ENCODE results near the gene PIAS1.

DNA sequence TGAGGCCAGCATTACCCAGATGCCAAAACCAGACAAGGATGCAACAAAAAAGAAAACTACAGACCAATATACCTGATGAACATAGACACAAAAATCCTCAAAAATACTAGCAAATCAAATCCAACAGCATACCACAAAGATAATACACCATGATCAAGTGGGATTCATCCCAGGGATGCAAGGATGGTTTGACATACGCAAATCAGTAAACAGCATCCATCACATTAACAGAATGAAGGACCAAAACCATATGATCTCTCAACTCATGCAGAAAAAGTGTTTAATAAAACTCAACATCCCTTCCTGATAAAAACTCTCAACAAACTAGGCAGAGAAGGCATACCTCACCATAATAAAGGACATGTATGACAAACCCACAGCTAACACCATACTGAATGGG lies 14.0 kb upstream of the PIAS1 start:
- TF ChIP-seq, protein P1, sequence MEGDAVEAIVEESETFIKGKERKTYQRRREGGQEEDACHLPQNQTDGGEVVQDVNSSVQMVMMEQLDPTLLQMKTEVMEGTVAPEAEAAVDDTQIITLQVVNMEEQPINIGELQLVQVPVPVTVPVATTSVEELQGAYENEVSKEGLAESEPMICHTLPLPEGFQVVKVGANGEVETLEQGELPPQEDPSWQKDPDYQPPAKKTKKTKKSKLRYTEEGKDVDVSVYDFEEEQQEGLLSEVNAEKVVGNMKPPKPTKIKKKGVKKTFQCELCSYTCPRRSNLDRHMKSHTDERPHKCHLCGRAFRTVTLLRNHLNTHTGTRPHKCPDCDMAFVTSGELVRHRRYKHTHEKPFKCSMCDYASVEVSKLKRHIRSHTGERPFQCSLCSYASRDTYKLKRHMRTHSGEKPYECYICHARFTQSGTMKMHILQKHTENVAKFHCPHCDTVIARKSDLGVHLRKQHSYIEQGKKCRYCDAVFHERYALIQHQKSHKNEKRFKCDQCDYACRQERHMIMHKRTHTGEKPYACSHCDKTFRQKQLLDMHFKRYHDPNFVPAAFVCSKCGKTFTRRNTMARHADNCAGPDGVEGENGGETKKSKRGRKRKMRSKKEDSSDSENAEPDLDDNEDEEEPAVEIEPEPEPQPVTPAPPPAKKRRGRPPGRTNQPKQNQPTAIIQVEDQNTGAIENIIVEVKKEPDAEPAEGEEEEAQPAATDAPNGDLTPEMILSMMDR (IDR thresholded peaks at IDR 0.05), result no peak
- TF ChIP-seq, protein P2, sequence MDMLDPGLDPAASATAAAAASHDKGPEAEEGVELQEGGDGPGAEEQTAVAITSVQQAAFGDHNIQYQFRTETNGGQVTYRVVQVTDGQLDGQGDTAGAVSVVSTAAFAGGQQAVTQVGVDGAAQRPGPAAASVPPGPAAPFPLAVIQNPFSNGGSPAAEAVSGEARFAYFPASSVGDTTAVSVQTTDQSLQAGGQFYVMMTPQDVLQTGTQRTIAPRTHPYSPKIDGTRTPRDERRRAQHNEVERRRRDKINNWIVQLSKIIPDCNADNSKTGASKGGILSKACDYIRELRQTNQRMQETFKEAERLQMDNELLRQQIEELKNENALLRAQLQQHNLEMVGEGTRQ (CRISPR knock-in tag; IDR thresholded peaks at IDR 0.05), result no peak
- TF ChIP-seq, protein P3, sequence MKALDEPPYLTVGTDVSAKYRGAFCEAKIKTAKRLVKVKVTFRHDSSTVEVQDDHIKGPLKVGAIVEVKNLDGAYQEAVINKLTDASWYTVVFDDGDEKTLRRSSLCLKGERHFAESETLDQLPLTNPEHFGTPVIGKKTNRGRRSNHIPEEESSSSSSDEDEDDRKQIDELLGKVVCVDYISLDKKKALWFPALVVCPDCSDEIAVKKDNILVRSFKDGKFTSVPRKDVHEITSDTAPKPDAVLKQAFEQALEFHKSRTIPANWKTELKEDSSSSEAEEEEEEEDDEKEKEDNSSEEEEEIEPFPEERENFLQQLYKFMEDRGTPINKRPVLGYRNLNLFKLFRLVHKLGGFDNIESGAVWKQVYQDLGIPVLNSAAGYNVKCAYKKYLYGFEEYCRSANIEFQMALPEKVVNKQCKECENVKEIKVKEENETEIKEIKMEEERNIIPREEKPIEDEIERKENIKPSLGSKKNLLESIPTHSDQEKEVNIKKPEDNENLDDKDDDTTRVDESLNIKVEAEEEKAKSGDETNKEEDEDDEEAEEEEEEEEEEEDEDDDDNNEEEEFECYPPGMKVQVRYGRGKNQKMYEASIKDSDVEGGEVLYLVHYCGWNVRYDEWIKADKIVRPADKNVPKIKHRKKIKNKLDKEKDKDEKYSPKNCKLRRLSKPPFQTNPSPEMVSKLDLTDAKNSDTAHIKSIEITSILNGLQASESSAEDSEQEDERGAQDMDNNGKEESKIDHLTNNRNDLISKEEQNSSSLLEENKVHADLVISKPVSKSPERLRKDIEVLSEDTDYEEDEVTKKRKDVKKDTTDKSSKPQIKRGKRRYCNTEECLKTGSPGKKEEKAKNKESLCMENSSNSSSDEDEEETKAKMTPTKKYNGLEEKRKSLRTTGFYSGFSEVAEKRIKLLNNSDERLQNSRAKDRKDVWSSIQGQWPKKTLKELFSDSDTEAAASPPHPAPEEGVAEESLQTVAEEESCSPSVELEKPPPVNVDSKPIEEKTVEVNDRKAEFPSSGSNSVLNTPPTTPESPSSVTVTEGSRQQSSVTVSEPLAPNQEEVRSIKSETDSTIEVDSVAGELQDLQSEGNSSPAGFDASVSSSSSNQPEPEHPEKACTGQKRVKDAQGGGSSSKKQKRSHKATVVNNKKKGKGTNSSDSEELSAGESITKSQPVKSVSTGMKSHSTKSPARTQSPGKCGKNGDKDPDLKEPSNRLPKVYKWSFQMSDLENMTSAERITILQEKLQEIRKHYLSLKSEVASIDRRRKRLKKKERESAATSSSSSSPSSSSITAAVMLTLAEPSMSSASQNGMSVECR (CRISPR knock-in tag; IDR thresholded peaks at IDR 0.05; ENCODE audit: borderline replicate concordance), result no peak
- TF ChIP-seq, protein P4, sequence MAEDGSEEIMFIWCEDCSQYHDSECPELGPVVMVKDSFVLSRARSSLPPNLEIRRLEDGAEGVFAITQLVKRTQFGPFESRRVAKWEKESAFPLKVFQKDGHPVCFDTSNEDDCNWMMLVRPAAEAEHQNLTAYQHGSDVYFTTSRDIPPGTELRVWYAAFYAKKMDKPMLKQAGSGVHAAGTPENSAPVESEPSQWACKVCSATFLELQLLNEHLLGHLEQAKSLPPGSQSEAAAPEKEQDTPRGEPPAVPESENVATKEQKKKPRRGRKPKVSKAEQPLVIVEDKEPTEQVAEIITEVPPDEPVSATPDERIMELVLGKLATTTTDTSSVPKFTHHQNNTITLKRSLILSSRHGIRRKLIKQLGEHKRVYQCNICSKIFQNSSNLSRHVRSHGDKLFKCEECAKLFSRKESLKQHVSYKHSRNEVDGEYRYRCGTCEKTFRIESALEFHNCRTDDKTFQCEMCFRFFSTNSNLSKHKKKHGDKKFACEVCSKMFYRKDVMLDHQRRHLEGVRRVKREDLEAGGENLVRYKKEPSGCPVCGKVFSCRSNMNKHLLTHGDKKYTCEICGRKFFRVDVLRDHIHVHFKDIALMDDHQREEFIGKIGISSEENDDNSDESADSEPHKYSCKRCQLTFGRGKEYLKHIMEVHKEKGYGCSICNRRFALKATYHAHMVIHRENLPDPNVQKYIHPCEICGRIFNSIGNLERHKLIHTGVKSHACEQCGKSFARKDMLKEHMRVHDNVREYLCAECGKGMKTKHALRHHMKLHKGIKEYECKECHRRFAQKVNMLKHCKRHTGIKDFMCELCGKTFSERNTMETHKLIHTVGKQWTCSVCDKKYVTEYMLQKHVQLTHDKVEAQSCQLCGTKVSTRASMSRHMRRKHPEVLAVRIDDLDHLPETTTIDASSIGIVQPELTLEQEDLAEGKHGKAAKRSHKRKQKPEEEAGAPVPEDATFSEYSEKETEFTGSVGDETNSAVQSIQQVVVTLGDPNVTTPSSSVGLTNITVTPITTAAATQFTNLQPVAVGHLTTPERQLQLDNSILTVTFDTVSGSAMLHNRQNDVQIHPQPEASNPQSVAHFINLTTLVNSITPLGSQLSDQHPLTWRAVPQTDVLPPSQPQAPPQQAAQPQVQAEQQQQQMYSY (CRISPR knock-in tag; IDR thresholded peaks at IDR 0.05), result no peak
- TF ChIP-seq TEAD1 (CRISPR knock-in tag; IDR thresholded peaks at IDR 0.05), result no peak
- TF ChIP-seq, protein P5, sequence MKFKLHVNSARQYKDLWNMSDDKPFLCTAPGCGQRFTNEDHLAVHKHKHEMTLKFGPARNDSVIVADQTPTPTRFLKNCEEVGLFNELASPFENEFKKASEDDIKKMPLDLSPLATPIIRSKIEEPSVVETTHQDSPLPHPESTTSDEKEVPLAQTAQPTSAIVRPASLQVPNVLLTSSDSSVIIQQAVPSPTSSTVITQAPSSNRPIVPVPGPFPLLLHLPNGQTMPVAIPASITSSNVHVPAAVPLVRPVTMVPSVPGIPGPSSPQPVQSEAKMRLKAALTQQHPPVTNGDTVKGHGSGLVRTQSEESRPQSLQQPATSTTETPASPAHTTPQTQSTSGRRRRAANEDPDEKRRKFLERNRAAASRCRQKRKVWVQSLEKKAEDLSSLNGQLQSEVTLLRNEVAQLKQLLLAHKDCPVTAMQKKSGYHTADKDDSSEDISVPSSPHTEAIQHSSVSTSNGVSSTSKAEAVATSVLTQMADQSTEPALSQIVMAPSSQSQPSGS (CRISPR knock-in tag; IDR thresholded peaks at IDR 0.05; ENCODE audit: borderline replicate concordance, low read depth), result no peak
- TF ChIP-seq, protein P6, sequence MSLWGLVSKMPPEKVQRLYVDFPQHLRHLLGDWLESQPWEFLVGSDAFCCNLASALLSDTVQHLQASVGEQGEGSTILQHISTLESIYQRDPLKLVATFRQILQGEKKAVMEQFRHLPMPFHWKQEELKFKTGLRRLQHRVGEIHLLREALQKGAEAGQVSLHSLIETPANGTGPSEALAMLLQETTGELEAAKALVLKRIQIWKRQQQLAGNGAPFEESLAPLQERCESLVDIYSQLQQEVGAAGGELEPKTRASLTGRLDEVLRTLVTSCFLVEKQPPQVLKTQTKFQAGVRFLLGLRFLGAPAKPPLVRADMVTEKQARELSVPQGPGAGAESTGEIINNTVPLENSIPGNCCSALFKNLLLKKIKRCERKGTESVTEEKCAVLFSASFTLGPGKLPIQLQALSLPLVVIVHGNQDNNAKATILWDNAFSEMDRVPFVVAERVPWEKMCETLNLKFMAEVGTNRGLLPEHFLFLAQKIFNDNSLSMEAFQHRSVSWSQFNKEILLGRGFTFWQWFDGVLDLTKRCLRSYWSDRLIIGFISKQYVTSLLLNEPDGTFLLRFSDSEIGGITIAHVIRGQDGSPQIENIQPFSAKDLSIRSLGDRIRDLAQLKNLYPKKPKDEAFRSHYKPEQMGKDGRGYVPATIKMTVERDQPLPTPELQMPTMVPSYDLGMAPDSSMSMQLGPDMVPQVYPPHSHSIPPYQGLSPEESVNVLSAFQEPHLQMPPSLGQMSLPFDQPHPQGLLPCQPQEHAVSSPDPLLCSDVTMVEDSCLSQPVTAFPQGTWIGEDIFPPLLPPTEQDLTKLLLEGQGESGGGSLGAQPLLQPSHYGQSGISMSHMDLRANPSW (CRISPR knock-in tag; conservative IDR thresholded peaks at IDR 0.05; ENCODE audit: low read depth), result no peak

Measured in WTC11 (cell line).